ENCODE data around the gene STPG2.
"Not testable (repeated sequence)": the region's sequence is repeated elsewhere in the genome, so short reads cannot be mapped to it uniquely, and the experiment has no call there.

The STPG2 gene

DNA sequence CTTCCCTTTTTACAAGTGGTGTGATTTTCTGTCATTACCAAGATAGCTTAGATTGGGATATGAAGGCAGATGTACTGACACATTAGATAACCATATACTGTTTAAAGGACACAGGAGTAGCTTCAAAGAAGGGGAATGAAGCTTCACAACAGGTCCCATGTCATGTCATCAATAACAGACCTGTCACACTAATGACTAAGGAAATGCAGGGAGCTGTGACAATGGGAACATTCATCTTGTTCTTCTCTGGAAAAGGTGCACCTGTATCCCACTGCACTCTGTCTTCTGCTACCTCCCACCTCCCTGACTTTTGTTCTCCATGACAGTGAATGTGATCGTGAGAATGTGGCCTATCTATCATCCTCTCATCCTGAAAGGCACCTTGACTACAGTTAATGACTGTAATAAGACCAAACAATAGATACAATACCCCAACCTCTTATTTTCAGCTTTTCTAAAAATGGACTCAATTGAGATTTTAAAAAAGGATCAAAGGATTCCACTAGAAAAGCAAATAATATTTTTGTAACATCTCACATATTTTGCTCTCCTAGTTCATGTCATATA lies 472.5 kb downstream of the STPG2 start:
- no peak for DNase-seq (ENCODE audit: low read depth)
- H3K4me3 ChIP-seq (ENCODE audit: low read depth, low read length): no peak overlapping the region

DNA sequence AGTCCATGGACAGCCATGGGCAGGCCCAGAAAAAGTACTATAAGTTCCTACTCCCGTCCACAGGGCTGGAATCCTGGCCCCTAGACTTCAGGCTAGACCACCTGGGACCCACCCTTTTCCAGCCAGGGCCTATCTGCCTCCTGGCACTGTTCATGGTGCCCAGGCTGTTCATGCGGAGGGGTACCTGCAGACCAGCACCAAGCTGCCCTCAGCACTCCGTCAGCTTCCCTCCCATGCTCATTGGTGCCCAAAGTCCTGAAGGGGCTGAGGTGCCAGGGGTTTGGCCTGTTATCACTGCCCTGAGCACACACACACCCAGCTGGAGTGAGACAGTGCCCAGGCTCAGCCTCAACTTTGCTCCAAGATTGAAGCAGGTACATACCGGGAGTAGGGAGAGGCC lies 477.7 kb downstream of the STPG2 start:
- DNase-seq (ENCODE audit: low read depth): no peak
- no peak overlapping the region for H3K4me3 ChIP-seq (ENCODE audit: low read depth, low read length)

DNA sequence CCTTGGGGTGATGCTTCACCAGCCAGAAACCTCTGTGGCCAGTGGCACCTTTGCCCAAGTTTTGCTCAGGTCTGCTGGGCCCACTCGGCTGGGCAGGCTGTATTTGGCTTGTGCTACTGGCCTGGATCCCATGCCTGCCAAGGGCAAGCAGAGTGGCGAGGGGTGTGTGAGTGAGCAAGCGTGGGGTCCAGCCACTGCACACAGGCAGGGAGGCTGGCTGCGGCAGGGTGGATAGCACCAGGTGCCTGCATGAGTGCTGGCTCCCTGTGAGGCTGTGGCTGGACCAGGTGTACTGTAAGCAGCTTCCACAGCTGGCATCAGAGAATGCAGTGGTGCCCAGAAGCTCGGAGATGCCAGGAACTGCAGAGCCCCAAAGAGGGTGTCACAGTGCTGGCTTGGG lies 478.5 kb downstream of the STPG2 start:
- no peak overlapping the region for H3K4me3 ChIP-seq (ENCODE audit: low read depth, low read length)
- no peak for DNase-seq (ENCODE audit: low read depth)

DNA sequence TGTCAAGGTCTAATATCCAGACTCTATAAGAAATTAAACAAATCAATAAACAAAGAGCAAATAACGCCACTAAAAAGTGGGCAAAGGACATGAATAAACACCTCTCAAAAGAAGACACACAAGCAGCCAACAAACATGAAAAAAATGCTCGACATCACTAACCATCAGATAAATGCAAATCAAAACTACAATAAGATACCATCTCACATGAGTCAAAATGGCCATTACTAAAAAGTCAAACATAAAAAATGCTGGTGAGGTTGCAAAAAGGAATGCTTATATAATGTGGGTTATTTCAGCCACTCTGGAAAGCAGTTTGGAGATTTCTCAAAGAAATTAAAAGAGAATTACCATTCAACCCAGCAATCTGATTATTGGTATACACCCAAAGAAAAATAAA lies 481.1 kb downstream of the STPG2 start:
- no peak for DNase-seq (ENCODE audit: low read depth)
- H3K4me3 ChIP-seq (ENCODE audit: low read depth, low read length): no peak overlapping the region

DNA sequence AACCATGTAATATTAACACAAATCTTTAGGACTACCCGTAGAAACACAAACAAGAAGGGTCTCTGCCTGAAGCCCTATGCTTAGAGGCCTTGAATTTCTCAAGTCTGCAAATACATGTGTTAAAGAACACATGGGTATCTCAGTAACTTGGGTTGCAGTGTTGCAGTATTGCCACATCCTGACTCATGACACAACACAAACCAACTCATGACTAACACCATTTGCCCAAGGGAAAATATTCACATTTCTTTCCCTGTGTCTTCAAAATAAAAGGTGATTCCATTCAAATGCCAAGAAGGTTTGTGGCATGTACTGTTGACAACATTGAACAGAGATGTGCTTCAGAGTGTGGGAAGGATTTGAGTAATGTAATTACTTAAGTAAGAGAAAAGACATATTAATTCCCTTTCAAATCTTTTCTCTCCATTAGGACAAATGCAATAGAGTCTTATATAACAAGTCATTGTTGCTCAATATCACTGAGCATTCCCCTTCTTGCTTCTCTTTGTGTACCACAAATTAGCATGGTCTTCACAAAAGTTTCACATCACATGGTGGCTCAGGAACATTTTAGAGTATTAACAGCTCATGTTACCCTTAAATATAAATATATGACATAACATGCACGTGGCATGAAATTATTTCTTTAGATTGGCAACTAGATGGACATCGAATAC lies 487.1 kb downstream of the STPG2 start:
- no peak overlapping the region for H3K4me3 ChIP-seq (ENCODE audit: low read depth, low read length)
- peak; percentile 88 for DNase-seq (ENCODE audit: low read depth)

DNA sequence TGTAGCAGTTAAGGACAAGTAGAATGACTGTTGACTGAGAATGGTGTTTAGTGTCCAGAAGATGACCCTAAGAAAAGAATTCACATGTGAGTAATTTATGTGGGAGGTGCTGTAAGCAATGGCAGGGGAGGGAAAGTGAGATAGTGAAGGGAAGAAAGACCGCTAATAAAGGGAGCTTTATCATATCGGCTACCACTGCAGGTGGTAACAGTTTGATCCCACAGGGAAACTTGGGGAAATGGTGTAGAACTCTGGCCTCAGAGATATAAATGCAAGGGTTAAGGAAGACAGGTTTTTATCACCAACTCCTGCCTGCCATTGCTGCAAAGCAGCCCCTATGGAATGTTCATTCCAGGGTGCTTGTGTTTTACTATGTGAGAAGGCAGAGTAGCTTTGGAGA lies 489.6 kb downstream of the STPG2 start:
- no peak overlapping the region for H3K4me3 ChIP-seq (ENCODE audit: low read depth, low read length)
- DNase-seq (ENCODE audit: low read depth): no peak

DNA sequence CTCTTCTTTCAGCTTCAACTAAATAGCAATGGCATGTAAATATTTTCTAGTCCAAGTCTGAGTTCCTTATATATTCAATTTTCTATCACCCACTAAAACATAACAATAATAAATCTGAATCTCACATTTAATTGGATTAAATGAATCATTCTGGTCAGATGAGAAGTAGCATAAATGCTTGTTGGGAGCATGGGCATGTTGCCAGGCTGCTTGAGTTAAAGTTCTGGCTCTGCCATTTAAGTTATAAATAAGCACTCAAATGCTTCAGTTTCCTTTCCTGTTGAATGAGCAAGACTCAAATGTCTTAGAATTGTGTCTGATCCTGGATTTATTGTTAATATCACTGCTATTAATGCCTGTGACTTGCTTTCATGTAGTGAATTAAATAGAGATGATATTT lies 496.3 kb downstream of the STPG2 start:
- no peak overlapping the region for H3K4me3 ChIP-seq (ENCODE audit: low read depth, low read length)
- DNase-seq (ENCODE audit: low read depth): peak; percentile 30

DNA sequence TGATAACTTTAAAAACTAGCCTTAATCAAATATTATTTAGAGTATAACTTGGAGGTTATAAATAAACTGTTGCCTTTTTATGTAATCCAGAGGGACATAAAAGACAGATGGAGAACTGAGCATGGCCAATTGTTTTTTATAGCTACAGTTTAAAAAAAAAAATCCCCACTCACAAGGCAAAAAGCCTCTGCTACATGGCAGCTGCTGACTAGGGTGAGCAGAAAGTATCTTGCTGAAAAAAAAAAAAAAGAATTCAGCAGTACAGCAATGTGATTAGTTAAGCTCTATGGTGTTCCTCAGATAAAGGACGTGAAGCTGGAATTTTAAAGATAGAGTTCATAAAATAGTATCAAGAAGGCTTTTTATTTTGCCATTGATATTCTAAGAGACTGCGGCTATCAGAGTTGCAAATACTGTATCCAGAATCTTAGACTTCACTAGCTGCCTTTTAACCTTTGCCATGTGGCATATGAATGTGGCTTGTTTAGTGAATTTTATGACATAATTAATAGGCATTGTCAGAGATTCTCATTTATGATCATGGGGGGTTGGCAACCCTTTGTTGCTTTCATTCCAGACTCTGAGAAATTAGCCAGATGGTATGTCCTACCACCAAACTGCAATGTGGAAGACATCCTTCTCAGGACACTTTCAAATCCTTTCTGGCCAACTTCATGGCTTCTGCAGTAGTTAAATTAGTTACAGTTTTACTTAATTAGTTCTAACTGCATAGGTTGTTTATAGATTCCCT lies 498.0 kb downstream of the STPG2 start:
- no peak overlapping the region for H3K4me3 ChIP-seq (ENCODE audit: low read depth, low read length)
- DNase-seq (ENCODE audit: low read depth): no peak

DNA sequence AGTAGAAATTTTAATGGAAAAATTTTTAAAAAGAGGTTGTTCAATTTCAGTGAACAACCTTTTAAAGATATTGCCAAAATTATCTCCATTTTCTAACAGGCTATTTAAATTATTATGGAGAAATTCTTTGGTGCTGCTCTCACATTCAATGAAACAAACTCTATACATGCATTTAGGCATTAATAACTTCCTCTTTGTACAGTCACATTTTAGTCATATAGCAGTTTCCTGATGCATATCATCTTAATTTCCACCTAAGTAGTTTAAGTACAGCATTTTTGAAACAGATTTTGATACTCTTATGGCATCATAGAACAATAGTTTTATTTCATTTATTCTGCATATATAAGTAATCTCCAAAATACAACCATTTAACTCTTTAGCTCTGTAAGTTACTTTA lies 500.1 kb downstream of the STPG2 start:
- no peak for DNase-seq (ENCODE audit: low read depth)
- no peak overlapping the region for H3K4me3 ChIP-seq (ENCODE audit: low read depth, low read length)

DNA sequence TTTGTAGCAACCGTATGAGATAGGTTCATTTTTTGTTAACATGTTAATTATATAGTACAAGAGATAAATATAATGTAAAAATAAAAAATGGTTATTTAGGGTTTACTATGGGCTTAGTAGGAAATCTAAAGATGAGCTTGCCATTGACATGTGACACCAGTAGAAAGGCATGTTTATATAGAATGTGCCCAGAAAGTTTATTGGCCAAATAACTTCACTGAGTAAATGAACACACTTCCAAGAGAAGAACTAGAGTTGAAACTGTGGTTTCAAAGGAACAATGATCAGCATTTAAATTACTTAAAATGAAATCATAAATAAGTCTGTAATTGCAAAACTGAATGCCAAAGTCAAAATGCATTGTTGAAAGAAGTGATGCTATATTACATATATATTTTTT lies 503.3 kb downstream of the STPG2 start:
- H3K4me3 ChIP-seq (ENCODE audit: low read depth, low read length): no peak overlapping the region
- DNase-seq (ENCODE audit: low read depth): no peak

DNA sequence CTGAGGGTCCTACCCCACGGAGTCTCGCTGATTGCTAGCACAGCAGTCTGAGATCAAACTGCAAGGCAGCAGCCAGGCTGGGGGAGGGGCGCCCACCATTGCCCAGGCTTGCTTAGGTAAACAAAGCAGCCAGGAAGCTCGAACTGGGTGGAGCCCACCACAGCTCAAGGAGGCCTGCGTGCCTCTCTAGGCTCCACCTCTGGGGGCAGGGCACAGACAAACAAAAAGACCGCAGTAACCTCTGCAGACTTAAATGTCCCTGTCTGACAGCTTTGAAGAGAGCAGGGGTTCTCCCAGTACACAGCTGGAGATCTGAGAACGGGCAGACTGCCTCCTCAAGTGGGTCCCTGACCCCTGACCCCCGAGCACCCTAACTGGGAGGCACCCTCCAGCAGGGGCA lies 509.4 kb downstream of the STPG2 start:
- not testable (repeated sequence) for DNase-seq (ENCODE audit: low read depth); H3K4me3 ChIP-seq (ENCODE audit: low read depth, low read length)

DNA sequence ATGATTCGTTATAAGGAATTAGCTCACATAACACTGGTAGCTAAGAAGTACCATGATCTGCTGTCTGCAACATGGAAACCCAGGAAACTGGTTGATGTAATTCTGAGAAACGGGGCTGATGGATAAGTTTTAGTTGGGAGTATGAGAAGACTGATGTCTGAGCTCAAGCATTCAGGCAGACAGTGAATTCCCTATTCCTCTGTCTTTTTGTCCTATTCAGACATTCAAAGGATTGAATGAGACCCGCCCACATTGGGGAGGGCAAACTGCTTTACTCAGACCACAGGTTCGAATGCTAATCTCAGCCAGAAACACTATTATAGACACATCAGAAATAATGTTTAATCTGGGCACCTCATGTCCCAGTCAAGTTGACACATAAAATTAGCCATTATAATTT lies 515.5 kb downstream of the STPG2 start:
- H3K4me3 ChIP-seq (ENCODE audit: low read depth, low read length): no peak overlapping the region
- no peak for DNase-seq (ENCODE audit: low read depth)

DNA sequence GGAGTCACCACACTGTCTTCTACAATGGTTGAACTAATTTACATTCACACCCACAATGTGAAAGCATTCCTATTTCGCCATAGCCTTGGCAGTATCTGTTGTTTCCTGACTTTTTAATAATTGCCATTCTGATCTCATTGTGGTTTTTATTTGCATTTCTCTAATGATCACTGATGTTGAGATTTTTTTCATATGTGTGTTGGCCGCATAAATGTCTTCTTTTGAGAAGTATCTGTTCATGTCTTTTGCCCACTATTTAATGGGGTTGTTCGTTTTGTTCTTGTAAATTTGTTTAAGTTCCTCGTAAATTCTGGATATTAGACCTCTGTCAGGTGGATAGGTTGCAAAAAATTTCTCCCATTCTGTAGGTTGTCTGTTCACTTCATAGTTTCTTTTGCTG lies 519.1 kb downstream of the STPG2 start:
- no peak for DNase-seq (ENCODE audit: low read depth)
- no peak overlapping the region for H3K4me3 ChIP-seq (ENCODE audit: low read depth, low read length)

DNA sequence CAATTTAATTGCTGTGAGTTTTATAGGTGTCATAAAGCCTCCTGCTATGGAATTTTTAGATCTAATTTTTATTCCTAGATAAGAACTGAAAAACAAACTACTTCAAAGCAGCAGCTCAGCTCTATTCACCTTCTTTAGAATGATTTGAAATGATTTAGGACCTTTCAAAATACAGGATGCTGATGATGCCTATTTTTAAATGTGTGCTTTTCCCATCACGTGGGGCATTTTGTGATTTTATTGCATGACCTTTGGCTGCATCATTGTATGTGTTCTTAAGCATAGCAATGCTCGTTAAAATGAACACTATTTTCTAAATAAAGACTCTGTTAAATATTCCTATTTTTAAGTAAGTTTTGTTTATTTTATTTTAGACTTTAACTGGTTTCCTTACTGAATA lies 537.3 kb downstream of the STPG2 start:
- DNase-seq (ENCODE audit: low read depth): no peak
- H3K4me3 ChIP-seq (ENCODE audit: low read depth, low read length): no peak overlapping the region

DNA sequence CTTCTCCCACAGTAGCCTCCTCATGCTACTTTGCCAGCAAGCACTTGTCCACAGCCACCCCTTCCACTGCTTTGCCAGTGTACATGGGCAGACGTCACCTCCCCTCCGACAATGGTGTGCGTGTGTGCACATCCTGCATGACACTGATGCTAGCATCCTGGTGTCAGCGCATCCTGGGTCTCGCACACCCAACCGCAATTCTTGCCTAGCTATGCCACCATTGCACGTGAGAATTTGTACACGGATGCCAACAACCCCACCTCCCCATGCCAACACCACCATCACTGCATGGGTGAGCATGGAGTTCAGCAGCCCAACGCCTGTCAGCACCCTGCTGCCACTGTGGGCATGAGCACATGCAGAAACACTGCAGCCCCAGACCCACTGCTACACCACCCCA lies 550.0 kb downstream of the STPG2 start:
- no peak overlapping the region for H3K4me3 ChIP-seq (ENCODE audit: low read depth, low read length)
- DNase-seq (ENCODE audit: low read depth): no peak

DNA sequence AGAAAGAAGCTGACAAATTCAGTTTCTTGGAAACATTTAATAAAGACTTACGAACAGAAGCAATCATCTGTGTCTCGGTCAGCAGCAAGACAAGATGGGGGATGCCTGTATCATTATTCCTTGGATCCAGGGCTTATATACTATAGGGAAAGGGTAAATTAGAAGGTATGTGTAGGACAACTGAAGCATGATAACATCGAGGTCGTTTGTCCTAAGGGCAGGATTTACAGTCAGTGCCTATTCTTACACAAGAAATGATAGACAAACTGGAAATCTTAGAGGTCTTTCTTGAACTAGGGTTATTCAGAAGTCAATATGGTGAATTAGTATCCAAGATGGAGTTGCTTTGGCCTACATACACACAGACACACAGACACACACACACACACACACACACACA lies 553.0 kb downstream of the STPG2 start:
- DNase-seq (ENCODE audit: low read depth): no peak

DNA sequence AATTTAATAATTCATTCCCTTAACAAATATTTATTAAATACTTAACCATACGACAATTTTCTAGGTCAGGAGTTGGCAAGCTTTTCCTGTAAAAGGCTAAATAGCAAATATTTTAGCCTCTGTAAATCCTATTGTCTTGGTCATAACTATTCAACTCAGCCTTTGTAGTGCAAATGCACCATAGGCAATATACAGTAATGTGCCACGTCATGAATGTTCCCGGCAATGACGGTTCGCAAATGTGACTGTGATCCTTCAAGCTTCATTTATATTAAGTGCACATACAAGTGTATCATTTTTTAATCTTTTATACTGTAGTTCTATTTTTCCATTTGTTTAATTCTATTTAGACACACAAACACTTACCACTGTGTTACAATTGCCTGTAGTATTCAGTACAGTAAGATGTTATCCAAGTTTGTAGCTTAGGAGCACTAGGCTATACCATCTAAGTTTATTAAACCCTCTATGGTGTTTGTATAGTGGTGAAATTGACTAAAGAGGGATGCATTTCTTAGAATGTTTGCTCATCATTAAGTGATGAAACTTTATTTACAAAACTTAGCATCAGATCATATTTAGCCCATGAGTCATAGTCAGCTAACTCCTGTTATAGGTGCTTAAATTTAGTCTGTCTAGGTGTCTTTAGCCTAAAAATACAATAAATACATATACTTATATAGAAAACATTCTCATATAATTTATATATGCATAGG lies 553.6 kb downstream of the STPG2 start:
- H3K4me3 ChIP-seq (ENCODE audit: low read depth, low read length): no peak overlapping the region
- DNase-seq (ENCODE audit: low read depth): no peak

More for the DNA sequence above, 553.0 kb downstream of the STPG2 start:
- no peak overlapping the region for H3K4me3 ChIP-seq (ENCODE audit: low read depth, low read length)

DNA sequence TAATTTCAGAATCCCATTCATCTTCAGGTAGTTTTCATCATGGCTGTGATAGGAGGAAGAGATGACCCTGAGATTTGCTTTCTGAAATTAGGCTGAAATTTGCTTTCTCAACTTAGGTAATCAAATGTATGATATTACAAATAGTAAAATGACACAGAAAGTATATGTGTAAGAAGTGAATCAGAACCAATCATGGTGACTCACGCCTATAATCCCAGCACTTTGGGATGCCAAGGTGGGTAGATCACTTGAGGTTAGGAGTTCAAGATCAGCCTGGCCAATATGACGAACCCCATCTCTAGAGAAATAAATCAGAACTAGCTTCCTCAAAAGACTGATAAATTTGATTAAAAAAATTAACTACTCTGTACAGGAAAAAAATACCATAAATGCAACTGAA lies 555.4 kb downstream of the STPG2 start:
- no peak overlapping the region for H3K4me3 ChIP-seq (ENCODE audit: low read depth, low read length)
- DNase-seq (ENCODE audit: low read depth): no peak

DNA sequence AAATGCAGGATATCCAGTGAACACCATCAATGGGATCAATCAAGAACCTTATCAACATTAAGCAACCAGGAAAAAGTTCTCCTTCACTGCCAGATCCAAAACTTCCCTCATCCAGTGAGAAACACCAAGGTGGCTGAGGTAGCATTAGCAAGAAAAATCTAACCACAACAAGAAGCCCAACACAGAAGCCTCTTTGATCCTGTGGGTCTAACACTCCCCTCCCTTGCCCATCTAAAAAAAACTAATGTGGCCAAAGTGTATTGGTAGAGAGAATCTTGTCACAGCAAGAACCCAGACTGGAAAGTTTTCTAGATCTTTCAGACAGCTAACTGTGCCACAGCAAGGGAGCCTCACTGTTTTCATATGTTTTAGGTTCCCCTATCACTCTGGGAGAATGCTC lies 558.0 kb downstream of the STPG2 start:
- DNase-seq (ENCODE audit: low read depth): no peak
- H3K4me3 ChIP-seq (ENCODE audit: low read depth, low read length): no peak overlapping the region

DNA sequence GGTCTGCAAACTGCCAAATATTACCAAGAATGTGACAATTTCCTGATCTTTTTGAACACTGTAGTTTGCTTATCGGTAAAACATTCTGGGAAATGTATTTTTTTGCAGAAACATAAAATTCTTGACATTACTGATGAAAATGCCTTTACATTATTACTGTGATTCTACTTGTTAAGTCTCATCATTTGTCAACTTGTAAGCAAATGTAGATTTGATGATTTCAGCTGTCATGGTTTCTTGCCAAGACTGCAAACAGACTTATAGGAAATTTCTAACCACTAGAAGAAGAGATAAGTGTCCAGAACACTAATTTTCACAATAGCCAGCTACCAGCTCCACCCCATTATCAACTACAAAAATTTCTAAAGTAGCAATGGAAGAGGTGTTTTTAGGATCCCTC lies 560.4 kb downstream of the STPG2 start:
- no peak overlapping the region for H3K4me3 ChIP-seq (ENCODE audit: low read depth, low read length)
- DNase-seq (ENCODE audit: low read depth): no peak
